Measurements from ENCODE around the gene CMTM3.
"Not testable (repeated sequence)": the region's sequence is repeated elsewhere in the genome, so short reads cannot be mapped to it uniquely, and the experiment has no call there.

CMTM3 gene

DNA sequence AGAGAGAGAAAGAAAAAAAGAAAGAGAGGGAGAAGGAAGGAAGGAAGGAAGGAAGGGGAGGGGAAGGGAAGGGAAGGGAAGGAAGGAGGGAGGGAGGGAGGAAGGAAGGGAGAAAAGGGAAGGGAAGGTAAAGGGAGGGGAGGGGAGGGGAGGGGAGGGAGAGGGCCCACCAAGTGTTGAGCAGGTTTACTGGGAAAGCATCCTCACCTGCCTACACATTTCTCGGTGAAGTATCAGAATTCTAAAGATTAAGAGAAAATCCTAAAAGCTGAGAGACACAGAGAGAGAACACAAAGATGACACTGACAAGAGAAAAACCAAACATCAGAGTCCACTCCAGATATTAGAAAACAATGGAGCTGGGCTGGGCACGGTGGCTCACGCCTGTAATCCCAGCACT is 12.3 kb upstream of the CMTM3 start:
- no peaks in the 10 kb centered on the region for H3K4me1 ChIP-seq (ENCODE audit: control insufficient read depth in 1 of 2, insufficient read depth in 2 of 2, low read length in 2 of 2)
- H3K9ac ChIP-seq (ENCODE audit: low read length) = no peak overlapping the region
- WGBS (ENCODE audit: extremely low coverage, insufficient coverage, insufficient read length) = no CpG with 5 or more reads among the region's 3 CpGs
- no peak overlapping the region for H3K4me3 ChIP-seq (ENCODE audit: low read depth, low read length)
- no peak overlapping the region for H3K23ac ChIP-seq (ENCODE audit: low read length)
- H2BK5ac ChIP-seq (ENCODE audit: low read depth, low read length, poor library complexity) = no peak overlapping the region
- no peak overlapping the region for H2BK12ac ChIP-seq (ENCODE audit: low read length)
- no peak overlapping the region for H3K27ac ChIP-seq (ENCODE audit: low read depth, low read length)
- no peak for DNase-seq
- H3K4me2 ChIP-seq (ENCODE audit: low read length) = no peak overlapping the region
- no peak overlapping the region for H2AK5ac ChIP-seq (ENCODE audit: low read length)
- no peaks in the 10 kb centered on the region for H3K9me3 ChIP-seq (ENCODE audit: insufficient read depth, low read depth, low read length)
- H3K79me1 ChIP-seq (ENCODE audit: low read length) = no peaks in the 10 kb centered on the region
- no peak overlapping the region for H2AFZ ChIP-seq (ENCODE audit: insufficient read depth, low read length, poor library complexity)
- no peak overlapping the region for H4K8ac ChIP-seq (ENCODE audit: low read depth, low read length)
- no peak overlapping the region for H2BK120ac ChIP-seq (ENCODE audit: insufficient read depth, low read length, poor library complexity)
- H4K91ac ChIP-seq (ENCODE audit: low read depth, low read length) = no peak overlapping the region
- no peak overlapping the region for H3K14ac ChIP-seq (ENCODE audit: low read length)
- H3K36me3 ChIP-seq (ENCODE audit: control insufficient read depth in 1 of 2, insufficient read depth in 2 of 2, low read length in 2 of 2) = no peaks in the 10 kb centered on the region
- H3K79me2 ChIP-seq (ENCODE audit: control insufficient read depth, insufficient read depth, low read length, poor library complexity) = no peaks in the 10 kb centered on the region
- H3K4ac ChIP-seq (ENCODE audit: low read depth, low read length) = no peak overlapping the region
- no peak overlapping the region for H4K12ac ChIP-seq (ENCODE audit: low read depth, low read length)
- no peak overlapping the region for H3K18ac ChIP-seq (ENCODE audit: low read length)
- no peaks in the 10 kb centered on the region for H3K27me3 ChIP-seq (ENCODE audit: insufficient read depth, low read length)

DNA sequence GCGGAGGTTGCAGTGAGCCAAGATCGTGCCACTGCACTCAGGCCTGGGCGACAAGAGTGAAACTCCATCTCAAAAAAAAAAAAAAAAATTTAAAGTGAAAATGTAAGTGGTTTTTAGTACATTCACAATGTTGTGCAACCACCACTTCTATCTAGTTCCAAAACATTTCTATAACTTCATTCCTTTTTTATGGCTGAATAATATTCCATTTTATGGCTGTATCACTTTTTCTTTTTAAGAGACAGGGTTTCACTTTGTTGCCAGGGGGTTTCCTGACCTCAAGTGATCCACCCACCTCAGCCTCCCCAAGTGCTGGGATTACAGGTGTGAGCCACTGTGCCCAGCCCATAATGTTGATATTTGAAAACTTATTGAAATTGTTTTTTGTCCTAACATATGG is 11.7 kb upstream of the CMTM3 start:
- H2AK5ac ChIP-seq (ENCODE audit: low read length) = no peak overlapping the region
- no peak overlapping the region for H2BK12ac ChIP-seq (ENCODE audit: low read length)
- H3K27me3 ChIP-seq (ENCODE audit: insufficient read depth, low read length) = no peaks in the 10 kb centered on the region
- no peak overlapping the region for H4K8ac ChIP-seq (ENCODE audit: low read depth, low read length)
- no peak overlapping the region for H3K9ac ChIP-seq (ENCODE audit: low read length)
- H4K91ac ChIP-seq (ENCODE audit: low read depth, low read length) = no peak overlapping the region
- no peak overlapping the region for H3K14ac ChIP-seq (ENCODE audit: low read length)
- H3K4me2 ChIP-seq (ENCODE audit: low read length) = no peak overlapping the region
- no peak overlapping the region for H2BK5ac ChIP-seq (ENCODE audit: low read depth, low read length, poor library complexity)
- no peak overlapping the region for H3K18ac ChIP-seq (ENCODE audit: low read length)
- no peaks in the 10 kb centered on the region for H3K36me3 ChIP-seq (ENCODE audit: control insufficient read depth in 1 of 2, insufficient read depth in 2 of 2, low read length in 2 of 2)
- H3K79me2 ChIP-seq (ENCODE audit: control insufficient read depth, insufficient read depth, low read length, poor library complexity) = no peaks in the 10 kb centered on the region
- no peaks in the 10 kb centered on the region for H3K79me1 ChIP-seq (ENCODE audit: low read length)
- H2AFZ ChIP-seq (ENCODE audit: insufficient read depth, low read length, poor library complexity) = no peak overlapping the region
- H3K23ac ChIP-seq (ENCODE audit: low read length) = no peak overlapping the region
- no peak for DNase-seq
- H2BK120ac ChIP-seq (ENCODE audit: insufficient read depth, low read length, poor library complexity) = no peak overlapping the region
- H4K12ac ChIP-seq (ENCODE audit: low read depth, low read length) = no peak overlapping the region
- no CpG with 5 or more reads among the region's 3 CpGs for WGBS (ENCODE audit: extremely low coverage, insufficient coverage, insufficient read length)
- no peaks in the 10 kb centered on the region for H3K9me3 ChIP-seq (ENCODE audit: insufficient read depth, low read depth, low read length)
- H3K27ac ChIP-seq (ENCODE audit: low read depth, low read length) = no peak overlapping the region
- H3K4ac ChIP-seq (ENCODE audit: low read depth, low read length) = no peak overlapping the region
- no peaks in the 10 kb centered on the region for H3K4me1 ChIP-seq (ENCODE audit: control insufficient read depth in 1 of 2, insufficient read depth in 2 of 2, low read length in 2 of 2)
- no peak overlapping the region for H3K4me3 ChIP-seq (ENCODE audit: low read depth, low read length)

DNA sequence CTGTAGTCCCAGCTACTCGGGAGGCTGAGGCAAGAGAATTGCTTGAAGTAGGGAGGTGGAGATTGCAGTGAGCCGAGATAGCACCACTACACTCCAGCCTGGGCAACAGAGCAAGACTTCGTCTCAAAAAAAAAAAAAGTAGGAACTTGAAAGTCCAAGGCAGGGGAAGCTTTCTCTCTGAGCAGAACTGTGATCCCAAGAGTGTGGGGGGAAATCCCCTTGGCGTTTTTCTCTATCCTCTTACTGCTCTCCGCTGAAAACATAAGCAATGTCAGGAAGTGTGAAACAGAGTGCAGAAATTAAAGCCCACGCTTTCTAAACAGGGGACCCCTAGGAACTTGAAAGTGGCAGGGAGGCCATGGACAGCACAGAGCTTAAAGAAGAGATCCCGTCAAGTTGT is 9.8 kb upstream of the CMTM3 start:
- Histone ChIP-seq H3K14ac (ENCODE audit: low read length) (no peak overlapping the region), H3K27me3 (ENCODE audit: insufficient read depth, low read length) (no peaks in the 10 kb centered on the region), H3K4me2 (ENCODE audit: low read length) (no peak overlapping the region), H3K23ac (ENCODE audit: low read length) (no peak overlapping the region), H2BK12ac (ENCODE audit: low read length) (no peak overlapping the region), H2AK5ac (ENCODE audit: low read length) (no peak overlapping the region), H3K9ac (ENCODE audit: low read length) (no peak overlapping the region), H3K79me2 (ENCODE audit: control insufficient read depth, insufficient read depth, low read length, poor library complexity) (no peaks in the 10 kb centered on the region), H3K18ac (ENCODE audit: low read length) (no peak overlapping the region), H2BK120ac (ENCODE audit: insufficient read depth, low read length, poor library complexity) (no peak overlapping the region), H3K9me3 (ENCODE audit: insufficient read depth, low read depth, low read length) (no peaks in the 10 kb centered on the region), H3K4ac (ENCODE audit: low read depth, low read length) (no peak overlapping the region), H3K4me3 (ENCODE audit: low read depth, low read length) (no peak overlapping the region), H3K4me1 (ENCODE audit: control insufficient read depth in 1 of 2, insufficient read depth in 2 of 2, low read length in 2 of 2) (no peaks in the 10 kb centered on the region), H3K36me3 (ENCODE audit: control insufficient read depth in 1 of 2, insufficient read depth in 2 of 2, low read length in 2 of 2) (no peaks in the 10 kb centered on the region), H2AFZ (ENCODE audit: insufficient read depth, low read length, poor library complexity) (no peak overlapping the region), H4K8ac (ENCODE audit: low read depth, low read length) (no peak overlapping the region), H3K27ac (ENCODE audit: low read depth, low read length) (no peak overlapping the region), H3K79me1 (ENCODE audit: low read length) (no peaks in the 10 kb centered on the region), H2BK5ac (ENCODE audit: low read depth, low read length, poor library complexity) (no peak overlapping the region), H4K12ac (ENCODE audit: low read depth, low read length) (no peak overlapping the region), H4K91ac (ENCODE audit: low read depth, low read length) (no peak overlapping the region)
- DNase-seq = peak in 1 of 2 donors; percentile 18
- no CpG with 5 or more reads among the region's 7 CpGs for WGBS (ENCODE audit: extremely low coverage, insufficient coverage, insufficient read length)

DNA sequence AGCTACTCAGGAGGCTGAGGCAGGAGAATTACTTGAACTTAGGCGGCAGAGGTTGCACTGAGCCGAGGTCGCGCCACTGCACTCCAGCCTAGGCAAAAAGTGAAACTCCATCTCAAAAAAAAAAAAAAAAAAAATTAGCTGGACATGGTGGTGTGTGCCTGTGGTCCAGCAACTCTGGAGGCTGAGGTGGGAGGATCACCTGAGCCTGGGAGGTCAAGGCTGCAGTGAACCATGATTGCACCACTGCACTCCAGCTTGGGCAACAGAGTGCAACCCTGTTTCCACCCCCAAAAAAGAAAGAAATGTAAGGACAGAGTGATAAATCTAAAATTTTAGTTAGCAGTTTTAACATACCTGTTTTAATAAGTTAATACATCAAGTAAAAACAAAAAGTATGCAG is 7.9 kb upstream of the CMTM3 start:
- not testable (repeated sequence) for H3K4me1 ChIP-seq (ENCODE audit: control insufficient read depth in 1 of 2, insufficient read depth in 2 of 2, low read length in 2 of 2)

More for the DNA sequence above, 7.9 kb upstream of the CMTM3 start:
- H4K91ac ChIP-seq (ENCODE audit: low read depth, low read length); H3K18ac ChIP-seq (ENCODE audit: low read length); H3K9ac ChIP-seq (ENCODE audit: low read length); H2BK5ac ChIP-seq (ENCODE audit: low read depth, low read length, poor library complexity); H3K23ac ChIP-seq (ENCODE audit: low read length); H2AFZ ChIP-seq (ENCODE audit: insufficient read depth, low read length, poor library complexity); H4K12ac ChIP-seq (ENCODE audit: low read depth, low read length); H3K36me3 ChIP-seq (ENCODE audit: control insufficient read depth in 1 of 2, insufficient read depth in 2 of 2, low read length in 2 of 2); H3K79me2 ChIP-seq (ENCODE audit: control insufficient read depth, insufficient read depth, low read length, poor library complexity); H2BK120ac ChIP-seq (ENCODE audit: insufficient read depth, low read length, poor library complexity); H2BK12ac ChIP-seq (ENCODE audit: low read length); H2AK5ac ChIP-seq (ENCODE audit: low read length); H3K4me3 ChIP-seq (ENCODE audit: low read depth, low read length); H3K4ac ChIP-seq (ENCODE audit: low read depth, low read length); H3K27ac ChIP-seq (ENCODE audit: low read depth, low read length); DNase-seq; H3K27me3 ChIP-seq (ENCODE audit: insufficient read depth, low read length); H3K4me2 ChIP-seq (ENCODE audit: low read length); H3K9me3 ChIP-seq (ENCODE audit: insufficient read depth, low read depth, low read length); H4K8ac ChIP-seq (ENCODE audit: low read depth, low read length); H3K14ac ChIP-seq (ENCODE audit: low read length); H3K79me1 ChIP-seq (ENCODE audit: low read length): not testable (repeated sequence)
- WGBS (ENCODE audit: extremely low coverage, insufficient coverage, insufficient read length) = no CpG with 5 or more reads among the region's 4 CpGs

Measured in trophoblast cell (in vitro differentiated cells and primary cell).